HCT116 (cell line): ENCODE data around the gene MICAL3.

ENCODE experiments used
- ATF3 ChIP-seq: IDR thresholded peaks from 2 replicates; pipeline ENCODE4 v1.6.1; 2012
- CEBPB ChIP-seq: IDR thresholded peaks from 2 replicates; pipeline ENCODE4 v1.6.1; 2012; ENCODE audit warnings: low read depth
- EGR1 ChIP-seq: IDR thresholded peaks from 2 replicates; pipeline ENCODE4 v1.6.1; 2012; ENCODE audit warnings: low read depth
- EZH2 ChIP-seq: fragments of 200-600 bp; sonication (generic); IDR thresholded peaks from 2 replicates; pipeline ENCODE4 v1.6.1; 2017; ENCODE audit warnings: antibody characterized with exemption, mixed run types
- FOSL1 ChIP-seq: IDR thresholded peaks from 2 replicates; pipeline ENCODE4 v1.6.1; 2012; ENCODE audit warnings: low read depth
- JUND ChIP-seq: IDR thresholded peaks from 2 replicates; pipeline ENCODE4 v1.6.1; 2012
- MAX ChIP-seq: IDR thresholded peaks from 2 replicates; pipeline ENCODE4 v1.6.1; 2012
- POLR2A ChIP-seq: IDR thresholded peaks from 2 replicates; pipeline ENCODE4 v1.7.0; 2011; ENCODE audit warnings: borderline replicate concordance; ENCODE audit not compliant: insufficient read depth, insufficient read length; ENCODE audit errors: extremely low read depth
- POLR2AphosphoS5 ChIP-seq: IDR thresholded peaks from 2 replicates; pipeline ENCODE4 v1.6.1; 2011; ENCODE audit warnings: mild to moderate bottlenecking, low read depth, low read length, moderate library complexity
- TCF7L2 ChIP-seq: IDR thresholded peaks from 2 replicates; pipeline ENCODE4 v1.7.0; 2011; ENCODE audit warnings: borderline replicate concordance, inconsistent platforms; ENCODE audit not compliant: insufficient read depth, insufficient read length; ENCODE audit errors: extremely low read depth
- ZFX ChIP-seq: fragments of 450-650 bp; IDR thresholded peaks from 2 replicates; pipeline ENCODE4 v1.6.1; 2017
- ZNF274 ChIP-seq: fragments of 200-500 bp; sonication (Bioruptor generic); IDR thresholded peaks from 2 replicates; pipeline ENCODE4 v1.6.1; 2014; ENCODE audit warnings: mild to moderate bottlenecking, low read depth, low read length, inconsistent platforms
- TF ChIP-seq, protein P1 (sequence below), 3 experiments: fragments of 200-600 bp in 1 of 3; sonication (generic) in 1 of 3; IDR thresholded peaks in 2 of 3; conservative IDR thresholded peaks in 1 of 3; 2 replicates each; pipeline ENCODE4 v1.5.1; 2012 to 2017; ENCODE audit warnings: low read depth in 2 of 3, low read length in 2 of 3, antibody characterized with exemption in 1 of 3, borderline replicate concordance in 1 of 3, control low read depth in 1 of 3, mild to moderate bottlenecking in 1 of 3, mixed read lengths in 1 of 3, mixed run types in 1 of 3, moderate library complexity in 1 of 3; ENCODE audit not compliant: insufficient read depth in 1 of 3

DNA sequence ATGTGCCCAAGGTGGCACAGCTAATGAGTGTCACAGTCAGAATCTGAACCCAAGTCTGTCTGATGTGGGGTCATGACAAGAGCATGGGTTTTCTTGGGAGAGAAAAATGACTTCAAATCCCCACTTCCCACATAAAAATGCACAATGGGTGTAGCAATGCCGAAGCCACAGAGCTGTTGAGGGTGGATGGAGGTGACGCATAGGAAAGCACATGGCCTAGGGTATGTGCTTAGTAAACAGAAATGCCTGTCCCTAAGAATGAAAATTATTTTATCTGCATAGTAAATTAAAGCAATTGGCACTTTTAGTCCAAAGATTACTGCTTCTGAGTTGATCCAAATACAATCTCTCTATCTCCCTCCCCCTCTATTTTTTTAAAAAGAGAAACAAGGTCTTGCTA lies 10.9 kb downstream of the MICAL3 start:
- TF ChIP-seq, protein P1, sequence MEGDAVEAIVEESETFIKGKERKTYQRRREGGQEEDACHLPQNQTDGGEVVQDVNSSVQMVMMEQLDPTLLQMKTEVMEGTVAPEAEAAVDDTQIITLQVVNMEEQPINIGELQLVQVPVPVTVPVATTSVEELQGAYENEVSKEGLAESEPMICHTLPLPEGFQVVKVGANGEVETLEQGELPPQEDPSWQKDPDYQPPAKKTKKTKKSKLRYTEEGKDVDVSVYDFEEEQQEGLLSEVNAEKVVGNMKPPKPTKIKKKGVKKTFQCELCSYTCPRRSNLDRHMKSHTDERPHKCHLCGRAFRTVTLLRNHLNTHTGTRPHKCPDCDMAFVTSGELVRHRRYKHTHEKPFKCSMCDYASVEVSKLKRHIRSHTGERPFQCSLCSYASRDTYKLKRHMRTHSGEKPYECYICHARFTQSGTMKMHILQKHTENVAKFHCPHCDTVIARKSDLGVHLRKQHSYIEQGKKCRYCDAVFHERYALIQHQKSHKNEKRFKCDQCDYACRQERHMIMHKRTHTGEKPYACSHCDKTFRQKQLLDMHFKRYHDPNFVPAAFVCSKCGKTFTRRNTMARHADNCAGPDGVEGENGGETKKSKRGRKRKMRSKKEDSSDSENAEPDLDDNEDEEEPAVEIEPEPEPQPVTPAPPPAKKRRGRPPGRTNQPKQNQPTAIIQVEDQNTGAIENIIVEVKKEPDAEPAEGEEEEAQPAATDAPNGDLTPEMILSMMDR (IDR thresholded peaks at IDR 0.05 in 2 of 3, conservative IDR thresholded peaks at IDR 0.05 in 1 of 3; ENCODE audit: borderline replicate concordance in 1 of 3, insufficient read depth in 1 of 3, low read depth in 2 of 3, low read length in 2 of 3): no peak
- TF ChIP-seq POLR2A: no peak
- no peak for TF ChIP-seq MAX
- TF ChIP-seq POLR2AphosphoS5: no peak
- TF ChIP-seq ZFX: no peak
- no peak for TF ChIP-seq EZH2
- TF ChIP-seq TCF7L2: no peak
- no peak for TF ChIP-seq ZNF274
- TF ChIP-seq FOSL1: no peak
- TF ChIP-seq EGR1: no peak
- TF ChIP-seq CEBPB: no peak
- TF ChIP-seq JUND: no peak
- TF ChIP-seq ATF3: no peak
